HG03575 (cell line): Measurements from ENCODE around the gene C10orf105.

Source experiments
- ATAC-seq: cut with Tn5 transposase; IDR thresholded peaks from one replicate; pipeline ENCODE4 v1.9.1; 2021; ENCODE audit not compliant: unreplicated experiment, insufficient number of reproducible peaks, low FRiP score; ENCODE audit errors: extremely low read depth

Gene C10orf105

GRCh38 chr10:71719464-71720201 is at the start of gene C10orf105:
C10orf105 (minus strand) TSS chr10:71719778; CDS start chr10:71716337, 3,441 bp downstream.
- no peak for ATAC-seq

- no peak for ATAC-seq
Observed at GRCh38 chr10:71767420-71768035, 48.0 kb upstream of the C10orf105 start.

GRCh38 chr10:71766717-71767419 is 47.3 kb upstream of the C10orf105 start:
- ATAC-seq, result no peak

- ATAC-seq, result no peak
Observed at GRCh38 chr10:71765906-71766716, 46.5 kb upstream of the C10orf105 start.

- no peak for ATAC-seq
Observed at GRCh38 chr10:71765176-71765904, 45.8 kb upstream of the C10orf105 start.

- ATAC-seq, result no peak
Observed at GRCh38 chr10:71763352-71764127, 44.0 kb upstream of the C10orf105 start.

- no peak for ATAC-seq
Observed at GRCh38 chr10:71762324-71762723, 42.7 kb upstream of the C10orf105 start.

- no peak for ATAC-seq
Observed at GRCh38 chr10:71761541-71762113, 42.0 kb upstream of the C10orf105 start.

- no peak for ATAC-seq
Observed at GRCh38 chr10:71761105-71761511, 41.5 kb upstream of the C10orf105 start.

GRCh38 chr10:71757399-71757922 is 37.9 kb upstream of the C10orf105 start:
- no peak for ATAC-seq

- ATAC-seq, result no peak
Observed at GRCh38 chr10:71756311-71757191, 37.0 kb upstream of the C10orf105 start.

GRCh38 chr10:71755179-71755879 is 35.8 kb upstream of the C10orf105 start:
- no peak for ATAC-seq

- no peak for ATAC-seq
Observed at GRCh38 chr10:71754562-71754961, 35.0 kb upstream of the C10orf105 start.

GRCh38 chr10:71753960-71754505 is 34.5 kb upstream of the C10orf105 start:
- ATAC-seq, result no peak

- ATAC-seq, result no peak
Observed at GRCh38 chr10:71753091-71753959, 33.7 kb upstream of the C10orf105 start.
